ENCODE measurements around the gene NTM. TPM values are rescaled to one million over a fixed set of nuclear protein-coding genes. Genes with fewer than 3 reads are reported as not detected.
A peak's percentile ranks its signal among the peaks of the same experiment; 100 is the strongest.

NTM gene
- total and polyA plus RNA-seq, 9 donors = 8.5 to 37.1 (median 22.6) TPM

- 57% methylated on average over 5 of the region's 5 CpGs for WGBS (ENCODE audit: insufficient coverage)
- Histone ChIP-seq H3K4me1 (ENCODE audit: control insufficient read depth, insufficient read depth, low read length) (no peaks in the 10 kb centered on the region), H3K27me3 (ENCODE audit: control insufficient read depth, insufficient read depth, low read length) (no peaks in the 10 kb centered on the region), H3K9me3 (replicated peaks; ENCODE audit: control insufficient read depth, low read depth, low read length) (no peaks in the 10 kb centered on the region), H3K27ac (ENCODE audit: low read length) (no peak overlapping the region), H3K36me3 (ENCODE audit: control insufficient read depth, insufficient read depth, low read length) (no peaks in the 10 kb centered on the region), H3K4me3 (ENCODE audit: low read length) (no peak overlapping the region)
- no peak for DNase-seq
Observed at GRCh38 chr11:132263241-132263640, 892.8 kb downstream of the NTM start.

- no peak for DNase-seq
- no peaks in the 10 kb centered on the region for H3K9me3 ChIP-seq (replicated peaks; ENCODE audit: control insufficient read depth, low read depth, low read length)
- H3K36me3 ChIP-seq (ENCODE audit: control insufficient read depth, insufficient read depth, low read length) = no peaks in the 10 kb centered on the region
- WGBS (ENCODE audit: insufficient coverage) = no CpG with 5 or more reads among the region's 4 CpGs
- no peak overlapping the region for H3K4me3 ChIP-seq (ENCODE audit: low read length)
- H3K4me1 ChIP-seq (ENCODE audit: control insufficient read depth, insufficient read depth, low read length) = no peaks in the 10 kb centered on the region
- no peak overlapping the region for H3K27ac ChIP-seq (ENCODE audit: low read length)
- H3K27me3 ChIP-seq (ENCODE audit: control insufficient read depth, insufficient read depth, low read length) = no peaks in the 10 kb centered on the region
Observed at GRCh38 chr11:132263875-132264274, 893.5 kb downstream of the NTM start.

- Histone ChIP-seq H3K4me1 (ENCODE audit: control insufficient read depth, insufficient read depth, low read length) (no peaks in the 10 kb centered on the region), H3K36me3 (ENCODE audit: control insufficient read depth, insufficient read depth, low read length) (no peaks in the 10 kb centered on the region), H3K27me3 (ENCODE audit: control insufficient read depth, insufficient read depth, low read length) (no peaks in the 10 kb centered on the region), H3K4me3 (ENCODE audit: low read length) (no peak overlapping the region), H3K9me3 (replicated peaks; ENCODE audit: control insufficient read depth, low read depth, low read length) (no peaks in the 10 kb centered on the region), H3K27ac (ENCODE audit: low read length) (no peak overlapping the region)
- DNase-seq = no peak
- 100% methylated on average over 1 of the region's 1 CpG for WGBS (ENCODE audit: insufficient coverage)
Observed at GRCh38 chr11:132264616-132265015, 894.2 kb downstream of the NTM start.

- 32% methylated on average over 5 of the region's 6 CpGs for WGBS (ENCODE audit: insufficient coverage)
- peak; percentile 47 for DNase-seq
Observed at GRCh38 chr11:132278801-132279574, 908.6 kb downstream of the NTM start.

GRCh38 chr11:132284048-132284447 lies 913.6 kb downstream of the NTM start:
- H3K4me1 ChIP-seq (ENCODE audit: control insufficient read depth, insufficient read depth, low read length) = no peaks in the 10 kb centered on the region
- DNase-seq = no peak
- no peaks in the 10 kb centered on the region for H3K9me3 ChIP-seq (replicated peaks; ENCODE audit: control insufficient read depth, low read depth, low read length)
- no peaks in the 10 kb centered on the region for H3K36me3 ChIP-seq (ENCODE audit: control insufficient read depth, insufficient read depth, low read length)
- no peak overlapping the region for H3K27ac ChIP-seq (ENCODE audit: low read length)
- no peaks in the 10 kb centered on the region for H3K27me3 ChIP-seq (ENCODE audit: control insufficient read depth, insufficient read depth, low read length)
- H3K4me3 ChIP-seq (ENCODE audit: low read length) = no peak overlapping the region
- WGBS (ENCODE audit: insufficient coverage) = 74% methylated on average over 3 of the region's 4 CpGs

More at GRCh38 chr11:132278801-132279574, 908.6 kb downstream of the NTM start:
- H3K27ac ChIP-seq (ENCODE audit: low read length) = no peak overlapping the region
- H3K27me3 ChIP-seq (ENCODE audit: control insufficient read depth, insufficient read depth, low read length) = no peaks in the 10 kb centered on the region
- no peaks in the 10 kb centered on the region for H3K4me1 ChIP-seq (ENCODE audit: control insufficient read depth, insufficient read depth, low read length)
- no peak overlapping the region for H3K4me3 ChIP-seq (ENCODE audit: low read length)
- no peaks in the 10 kb centered on the region for H3K9me3 ChIP-seq (replicated peaks; ENCODE audit: control insufficient read depth, low read depth, low read length)
- H3K36me3 ChIP-seq (ENCODE audit: control insufficient read depth, insufficient read depth, low read length) = no peaks in the 10 kb centered on the region

GRCh38 chr11:132284611-132285010 lies 914.2 kb downstream of the NTM start:
- Histone ChIP-seq H3K4me3 (ENCODE audit: low read length) (no peak overlapping the region), H3K27ac (ENCODE audit: low read length) (no peak overlapping the region), H3K4me1 (ENCODE audit: control insufficient read depth, insufficient read depth, low read length) (no peaks in the 10 kb centered on the region), H3K27me3 (ENCODE audit: control insufficient read depth, insufficient read depth, low read length) (no peaks in the 10 kb centered on the region), H3K36me3 (ENCODE audit: control insufficient read depth, insufficient read depth, low read length) (no peaks in the 10 kb centered on the region), H3K9me3 (replicated peaks; ENCODE audit: control insufficient read depth, low read depth, low read length) (no peaks in the 10 kb centered on the region)
- 90% methylated on average over 11 of the region's 11 CpGs for WGBS (ENCODE audit: insufficient coverage)
- no peak for DNase-seq

- 88% methylated on average over 3 of the region's 4 CpGs for WGBS (ENCODE audit: insufficient coverage)
- no peaks in the 10 kb centered on the region for H3K36me3 ChIP-seq (ENCODE audit: control insufficient read depth, insufficient read depth, low read length)
- no peaks in the 10 kb centered on the region for H3K4me1 ChIP-seq (ENCODE audit: control insufficient read depth, insufficient read depth, low read length)
- no peaks in the 10 kb centered on the region for H3K27me3 ChIP-seq (ENCODE audit: control insufficient read depth, insufficient read depth, low read length)
- H3K27ac ChIP-seq (ENCODE audit: low read length) = no peak overlapping the region
- no peaks in the 10 kb centered on the region for H3K9me3 ChIP-seq (replicated peaks; ENCODE audit: control insufficient read depth, low read depth, low read length)
- H3K4me3 ChIP-seq (ENCODE audit: low read length) = no peak overlapping the region
- no peak for DNase-seq
Observed at GRCh38 chr11:132285631-132286030, 915.2 kb downstream of the NTM start.

- WGBS (ENCODE audit: insufficient coverage) = no CpG with 5 or more reads among the region's 3 CpGs
- H3K27ac ChIP-seq (ENCODE audit: low read length) = no peak overlapping the region
- no peak for DNase-seq
- H3K27me3 ChIP-seq (ENCODE audit: control insufficient read depth, insufficient read depth, low read length) = no peaks in the 10 kb centered on the region
- no peaks in the 10 kb centered on the region for H3K36me3 ChIP-seq (ENCODE audit: control insufficient read depth, insufficient read depth, low read length)
- no peaks in the 10 kb centered on the region for H3K4me1 ChIP-seq (ENCODE audit: control insufficient read depth, insufficient read depth, low read length)
- no peak overlapping the region for H3K4me3 ChIP-seq (ENCODE audit: low read length)
- no peaks in the 10 kb centered on the region for H3K9me3 ChIP-seq (replicated peaks; ENCODE audit: control insufficient read depth, low read depth, low read length)
Observed at GRCh38 chr11:132286106-132286505, 915.7 kb downstream of the NTM start.

- H3K36me3 ChIP-seq (ENCODE audit: control insufficient read depth, insufficient read depth, low read length) = no peaks in the 10 kb centered on the region
- no peaks in the 10 kb centered on the region for H3K4me1 ChIP-seq (ENCODE audit: control insufficient read depth, insufficient read depth, low read length)
- no peak for DNase-seq
- no peak overlapping the region for H3K27ac ChIP-seq (ENCODE audit: low read length)
- no peaks in the 10 kb centered on the region for H3K27me3 ChIP-seq (ENCODE audit: control insufficient read depth, insufficient read depth, low read length)
- H3K4me3 ChIP-seq (ENCODE audit: low read length) = no peak overlapping the region
- 72% methylated on average over 3 of the region's 3 CpGs for whole genome bisulfite sequencing (ENCODE audit: insufficient coverage)
- H3K9me3 ChIP-seq (replicated peaks; ENCODE audit: control insufficient read depth, low read depth, low read length) = no peaks in the 10 kb centered on the region
Observed at GRCh38 chr11:132288036-132288435, 917.6 kb downstream of the NTM start.

GRCh38 chr11:132289590-132290256 lies 919.3 kb downstream of the NTM start:
- Histone ChIP-seq H3K36me3 (ENCODE audit: control insufficient read depth, insufficient read depth, low read length) (no peaks in the 10 kb centered on the region), H3K9me3 (replicated peaks; ENCODE audit: control insufficient read depth, low read depth, low read length) (no peaks in the 10 kb centered on the region), H3K27me3 (ENCODE audit: control insufficient read depth, insufficient read depth, low read length) (no peaks in the 10 kb centered on the region), H3K4me3 (ENCODE audit: low read length) (no peak overlapping the region), H3K27ac (ENCODE audit: low read length) (no peak overlapping the region), H3K4me1 (ENCODE audit: control insufficient read depth, insufficient read depth, low read length) (no peaks in the 10 kb centered on the region)
- no peak for DNase-seq
- WGBS (ENCODE audit: insufficient coverage) = no CpG with 5 or more reads among the region's 6 CpGs

Data from muscle of leg (tissue), 11 donors.